A549 treated with dexamethasone at 1 μM for 4 hours (cell line): ENCODE measurements around the gene MAPK1. TPM values are rescaled to one million over a fixed set of nuclear protein-coding genes. Genes with fewer than 3 reads are reported as not detected.

Experiments
- total RNA-seq: library from RNA; stranded (reverse); fragments of 200-300 nt; extraction: Qiagen RNA extraction; gene quantifications from 5 replicates; pipeline ENCODE4 v1.2.3, GENCODE V29; 2022

MAPK1 gene
- 46.9 to 86.1 TPM (median 76.1 TPM) in 5 replicates for total RNA-seq

DNA sequence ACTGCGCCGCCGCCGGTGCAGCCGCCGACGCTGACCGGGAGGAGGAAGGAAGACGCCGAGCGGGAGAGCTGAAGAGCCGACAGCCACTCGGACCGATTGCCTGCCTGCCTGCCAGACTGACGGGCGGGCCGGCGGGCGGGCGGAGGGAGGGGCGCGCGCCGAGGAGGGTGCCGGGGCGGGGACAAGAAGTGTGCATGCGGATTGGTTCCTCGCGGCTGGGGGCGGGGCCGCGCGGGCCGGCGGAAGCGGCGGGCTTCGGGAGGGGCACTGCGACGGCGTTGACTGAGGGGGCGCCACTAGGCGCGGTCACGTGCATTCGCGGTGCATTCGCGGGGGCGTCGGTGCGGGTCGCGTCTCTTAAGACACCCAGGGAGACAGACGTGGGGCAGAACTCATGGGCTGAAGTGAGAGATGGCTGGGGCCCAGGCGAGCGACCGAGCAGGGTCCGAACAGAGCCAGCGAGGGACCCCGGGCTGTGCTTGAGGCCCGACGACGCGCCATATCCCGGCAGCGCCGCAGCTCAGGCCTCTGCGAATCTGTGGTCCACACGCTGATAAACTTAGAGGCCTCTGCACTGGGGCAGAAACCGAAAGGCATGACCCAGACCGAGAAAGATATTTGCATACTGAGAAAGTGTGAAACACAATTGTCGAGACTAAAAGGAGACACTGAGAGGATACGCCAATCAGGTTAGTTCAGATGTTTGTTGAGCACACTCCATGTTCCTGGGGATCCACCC lies at the start of gene MAPK1:
Gene MAPK1, minus strand, starts transcription at position 118 of the 739 bp plus-strand sequence. CDS start 205 bp downstream, outside the sequence.

DNA sequence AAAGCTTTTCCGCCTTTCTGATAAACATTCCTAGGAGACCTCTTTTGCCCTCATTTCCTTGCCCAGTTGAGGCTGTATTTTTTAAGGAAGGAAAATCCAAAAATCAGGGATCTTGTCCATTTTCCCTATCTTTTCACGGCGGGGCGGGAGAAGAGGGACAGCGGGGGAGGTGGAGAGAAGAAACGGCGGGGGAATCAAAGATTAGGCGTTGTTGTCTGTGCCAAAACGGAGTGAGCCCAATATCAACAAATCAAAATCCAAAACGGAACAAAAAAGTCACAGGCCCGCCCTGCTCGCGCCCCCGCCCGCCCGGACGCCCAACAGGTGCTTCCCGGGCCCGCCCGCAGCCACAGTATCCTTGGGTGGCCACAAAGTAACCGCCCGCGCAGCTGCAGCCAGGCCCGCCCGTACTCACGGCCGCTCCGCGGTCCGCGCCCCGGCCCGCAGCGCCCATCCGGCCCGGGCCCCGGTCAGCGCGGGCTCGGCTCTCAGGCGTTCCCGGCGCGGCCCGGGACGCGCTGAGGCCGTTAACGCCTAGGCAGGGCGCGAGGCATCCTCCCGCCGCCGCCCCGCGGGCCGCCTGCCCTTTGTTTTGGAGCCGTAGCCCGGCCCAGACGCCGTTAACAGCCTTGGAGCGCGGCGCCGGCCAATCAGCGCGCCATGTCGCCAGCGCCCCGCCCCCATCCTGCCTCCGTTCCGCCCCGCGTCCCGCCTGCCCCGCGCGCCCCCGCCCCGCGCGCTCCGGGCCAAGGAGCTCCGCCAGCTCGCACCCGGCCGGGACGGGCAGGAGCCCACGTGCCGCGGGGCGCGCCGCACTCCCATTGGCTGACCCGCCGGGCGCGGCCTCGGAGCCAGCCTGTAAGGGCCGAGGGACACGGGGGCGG lies 132.0 kb downstream of the MAPK1 start, which contains the start of gene YPEL1:
Gene YPEL1, minus strand, starts transcription at position 595 of the 884 bp plus-strand sequence. CDS start 25,050 bp downstream, outside the sequence.

Other genes starting within 250 kb of the MAPK1 start
- 33.5 to 47.4 TPM (median 46.0 TPM) in 5 replicates for gene YDJC, start 237.6 kb downstream of the MAPK1 start, total RNA-seq
- 0.06 to 0.14 TPM (median 0.09 TPM) in 3 of 5 replicates, not detected in the others for gene CCDC116, start 234.9 kb downstream of the MAPK1 start, total RNA-seq
- gene SDF2L1, start 225.3 kb downstream of the MAPK1 start, total RNA-seq = 34.8 to 45.7 TPM (median 38.7 TPM) in 5 replicates
- 13.8 to 22.5 TPM (median 19.9 TPM) in 5 replicates for gene PPIL2, start 201.6 kb downstream of the MAPK1 start, total RNA-seq
- gene YPEL1, start 131.9 kb downstream of the MAPK1 start, total RNA-seq = 0.05 to 0.72 TPM (median 0.38 TPM) in 5 replicates
- gene PPM1F, start 85.2 kb upstream of the MAPK1 start, total RNA-seq = 15.3 to 20.7 TPM (median 17.8 TPM) in 5 replicates
- gene TOP3B, start 115.1 kb upstream of the MAPK1 start, total RNA-seq = 14.0 to 15.2 TPM (median 14.8 TPM) in 5 replicates